NB4 (cell line): ENCODE results near the gene CFAP157.

Source experiments
- DNase-seq: peaks from one replicate; pipeline ENCODE4 v3.0.0; 2010; ENCODE audit warnings: low read depth
- H3K4me3 ChIP-seq: one replicate; pipeline ENCODE4 v1.5.1; 2011; ENCODE audit warnings: mild to moderate bottlenecking, low read depth, low read length, moderate library complexity
- MYC ChIP-seq: IDR thresholded peaks from 2 replicates; pipeline ENCODE4 v1.6.1; 2011; ENCODE audit warnings: low read depth, low read length
- POLR2A ChIP-seq: IDR thresholded peaks from 2 replicates; pipeline ENCODE4 v1.6.1; 2011; ENCODE audit warnings: mild to moderate bottlenecking; ENCODE audit not compliant: insufficient read length; ENCODE audit errors: extremely low read depth
- TF ChIP-seq, protein P1 (sequence below): IDR thresholded peaks from 2 replicates; pipeline ENCODE4 v1.6.1; 2011; ENCODE audit warnings: low read depth, low read length
- TF ChIP-seq, protein P2 (sequence below): IDR thresholded peaks from one replicate; pipeline ENCODE4 v1.5.1; 2012; ENCODE audit warnings: low read depth, low read length

CFAP157 gene

GRCh38 chr9:127721391-127721821, 14.6 kb downstream of the CFAP157 start:
- H3K4me3 ChIP-seq: no peak overlapping the region
- TF ChIP-seq POLR2A (no peak), MYC (no peak)
- TF ChIP-seq, protein P1, sequence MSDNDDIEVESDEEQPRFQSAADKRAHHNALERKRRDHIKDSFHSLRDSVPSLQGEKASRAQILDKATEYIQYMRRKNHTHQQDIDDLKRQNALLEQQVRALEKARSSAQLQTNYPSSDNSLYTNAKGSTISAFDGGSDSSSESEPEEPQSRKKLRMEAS: no peak
- TF ChIP-seq, protein P2, sequence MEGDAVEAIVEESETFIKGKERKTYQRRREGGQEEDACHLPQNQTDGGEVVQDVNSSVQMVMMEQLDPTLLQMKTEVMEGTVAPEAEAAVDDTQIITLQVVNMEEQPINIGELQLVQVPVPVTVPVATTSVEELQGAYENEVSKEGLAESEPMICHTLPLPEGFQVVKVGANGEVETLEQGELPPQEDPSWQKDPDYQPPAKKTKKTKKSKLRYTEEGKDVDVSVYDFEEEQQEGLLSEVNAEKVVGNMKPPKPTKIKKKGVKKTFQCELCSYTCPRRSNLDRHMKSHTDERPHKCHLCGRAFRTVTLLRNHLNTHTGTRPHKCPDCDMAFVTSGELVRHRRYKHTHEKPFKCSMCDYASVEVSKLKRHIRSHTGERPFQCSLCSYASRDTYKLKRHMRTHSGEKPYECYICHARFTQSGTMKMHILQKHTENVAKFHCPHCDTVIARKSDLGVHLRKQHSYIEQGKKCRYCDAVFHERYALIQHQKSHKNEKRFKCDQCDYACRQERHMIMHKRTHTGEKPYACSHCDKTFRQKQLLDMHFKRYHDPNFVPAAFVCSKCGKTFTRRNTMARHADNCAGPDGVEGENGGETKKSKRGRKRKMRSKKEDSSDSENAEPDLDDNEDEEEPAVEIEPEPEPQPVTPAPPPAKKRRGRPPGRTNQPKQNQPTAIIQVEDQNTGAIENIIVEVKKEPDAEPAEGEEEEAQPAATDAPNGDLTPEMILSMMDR: no peak
- no peak for DNase-seq

- TF ChIP-seq POLR2A: no peak
- TF ChIP-seq, protein P1: no peak
- TF ChIP-seq, protein P2: no peak
- TF ChIP-seq MYC: no peak
- DNase-seq: no peak
- no peak overlapping the region for H3K4me3 ChIP-seq
These were observed 15.4 kb downstream of the CFAP157 start for GRCh38 chr9:127722055-127722745.

- TF ChIP-seq MYC (no peak), POLR2A (no peak)
- TF ChIP-seq, protein P1: no peak
- TF ChIP-seq, protein P2: no peak
- DNase-seq: no peak
- no peak overlapping the region for H3K4me3 ChIP-seq
These were observed 16.2 kb downstream of the CFAP157 start for GRCh38 chr9:127723013-127723412.

- TF ChIP-seq MYC: no peak
- TF ChIP-seq, protein P2: no peak
- no peak for TF ChIP-seq POLR2A
- TF ChIP-seq, protein P1: no peak
- no peak for DNase-seq
- H3K4me3 ChIP-seq: no peak overlapping the region
These were observed 16.7 kb downstream of the CFAP157 start for GRCh38 chr9:127723444-127723843.

DNA sequence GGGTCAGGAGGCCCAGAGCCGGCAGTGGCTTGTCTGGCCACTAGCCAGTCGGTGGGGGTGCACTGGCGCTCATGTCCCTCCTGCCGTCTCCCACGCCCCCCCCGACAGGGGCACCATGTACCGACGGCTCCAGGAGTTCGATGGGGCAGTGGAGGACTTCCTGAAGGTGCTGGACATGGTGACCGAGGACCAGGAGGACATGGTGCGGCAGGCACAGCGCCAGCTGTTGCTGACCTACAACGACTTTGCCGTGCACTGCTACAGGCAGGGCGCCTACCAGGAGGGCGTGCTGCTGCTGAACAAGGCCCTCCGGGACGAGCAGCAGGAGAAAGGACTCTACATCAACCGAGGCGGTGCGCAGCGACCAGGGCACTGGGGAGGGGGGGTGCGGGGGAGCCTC, 17.2 kb downstream of the CFAP157 start:
- TF ChIP-seq MYC: no peak
- TF ChIP-seq, protein P1: no peak
- TF ChIP-seq POLR2A: no peak
- TF ChIP-seq, protein P2: no peak
- no peak overlapping the region for H3K4me3 ChIP-seq
- DNase-seq: no peak
